GM12878 (cell line): Measurements from ENCODE around the gene ADAMTSL3. TPM values are rescaled to one million over a fixed set of nuclear protein-coding genes. Genes with fewer than 3 reads are reported as not detected.

Source experiments
- ATAC-seq: fragments of 200-7000 bp; cut with Tn5 transposase; 3 replicates; pipeline ENCODE4 v1.9.1; 2020; ENCODE audit warnings: mild to moderate bottlenecking, moderate library complexity
- BruUV-seq: library from RNA; stranded (reverse); fragments of 400-500 nt; replicated peaks from 2 replicates; lab custom pipeline; 2021; lab: Mats Ljungman, UMichigan
- CTCF ChIA-PET: fragments of 300-600 bp; sonication (Branson Sonifier 250); formaldehyde crosslinking; extraction: SDS; loops from one replicate; lab custom pipeline; 2021; ENCODE audit warnings: inconsistent platforms; lab: Yijun Ruan, JAX
- POLR2A ChIA-PET: fragments of 350-600 bp; formaldehyde crosslinking; extraction: SDS; loops from one replicate; lab custom pipeline; 2021; ENCODE audit warnings: inconsistent platforms; lab: Charles Lee
- RAD21 ChIA-PET: fragments of 300-600 bp; sonication (Branson Sonifier 250); formaldehyde crosslinking; loops from one replicate; lab custom pipeline; 2023; ENCODE audit warnings: antibody characterized with exemption; ENCODE audit not compliant: unreplicated experiment; lab: Charles Lee
- SMC1A ChIA-PET: fragments of 300-600 bp; sonication (Branson Sonifier 250); formaldehyde crosslinking; loops from one replicate; lab custom pipeline; 2023; ENCODE audit not compliant: unreplicated experiment, uncharacterized antibody; lab: Charles Lee
- DNase-seq: peaks from one replicate; pipeline ENCODE4 v3.0.0-alpha.2; 2011; ENCODE audit warnings: low read depth, low spot score
- FAIRE-seq: peaks from 3 replicates; lab custom pipeline; 2011; peaks lifted over from hg19 to GRCh38; lab: Jason Lieb, UNC
- H2AFZ ChIP-seq: 2 replicates; pipeline ENCODE4 v1.6.0; 2011; ENCODE audit warnings: low read depth, low read length, control low read depth; ENCODE audit not compliant: control insufficient read depth
- H3K27ac ChIP-seq: 2 replicates; pipeline ENCODE4 v1.5.1; 2011; ENCODE audit warnings: control low read depth; ENCODE audit not compliant: control insufficient read depth, insufficient read depth
- H3K27me3 ChIP-seq, 2 experiments: replicated peaks in 1 of 2; 2 replicates each; pipeline versions ENCODE4 v1.6.0 to v1.6.1; 2011; ENCODE audit warnings: low read length in 1 of 2; ENCODE audit not compliant: control insufficient read depth in 2 of 2, insufficient read depth in 2 of 2
- H3K36me3 ChIP-seq, 2 experiments: 2 replicates each; pipeline ENCODE4 v1.5.1; 2011; ENCODE audit warnings: low read length in 1 of 2; ENCODE audit not compliant: control insufficient read depth in 2 of 2, insufficient read depth in 2 of 2
- H3K4me1 ChIP-seq: 2 replicates; pipeline ENCODE4 v1.6.1; 2011; ENCODE audit warnings: mild to moderate bottlenecking, low read length, moderate library complexity, mixed read lengths; ENCODE audit not compliant: control insufficient read depth, insufficient read depth
- H3K4me2 ChIP-seq: 2 replicates; pipeline ENCODE4 v1.6.0; 2011; ENCODE audit warnings: control low read depth; ENCODE audit not compliant: control insufficient read depth, insufficient read depth
- H3K4me3 ChIP-seq: fragments of 200-600 bp; sonication (generic); 2 replicates; pipeline ENCODE4 v1.5.1; 2016
- H3K79me2 ChIP-seq: 2 replicates; pipeline ENCODE4 v1.6.0; 2011; ENCODE audit warnings: low read length; ENCODE audit not compliant: control insufficient read depth, insufficient read depth
- H3K9ac ChIP-seq: 2 replicates; pipeline ENCODE4 v1.8.0; 2011; ENCODE audit warnings: low read length, control low read depth, mixed read lengths; ENCODE audit not compliant: control insufficient read depth, insufficient read depth
- H3K9me3 ChIP-seq: replicated peaks from 3 replicates; pipeline ENCODE4 v1.5.1; 2011; ENCODE audit warnings: mild to moderate bottlenecking, low read length; ENCODE audit not compliant: control insufficient read depth, insufficient read depth
- H4K20me1 ChIP-seq: 2 replicates; pipeline ENCODE4 v1.6.0; 2011; ENCODE audit not compliant: control insufficient read depth, insufficient read depth
- DPF2 ChIP-seq: fragments of 450-650 bp; IDR thresholded peaks from 2 replicates; pipeline ENCODE4 v1.6.1; 2017; ENCODE audit warnings: mild to moderate bottlenecking
- FOXM1 ChIP-seq: IDR thresholded peaks from 2 replicates; pipeline ENCODE4 v1.6.1; 2012; ENCODE audit warnings: low read depth, mild to moderate bottlenecking, inconsistent platforms, low read length, moderate library complexity
- HDAC6 ChIP-seq: fragments of 200-600 bp; sonication (generic); IDR thresholded peaks from one replicate; pipeline ENCODE4 v1.8.0; 2017; ENCODE audit warnings: antibody characterized with exemption; ENCODE audit not compliant: unreplicated experiment
- MEF2B ChIP-seq: fragments of 450-650 bp; IDR thresholded peaks from 2 replicates; pipeline ENCODE4 v1.6.1; 2018; ENCODE audit warnings: mild to moderate bottlenecking, moderate library complexity; ENCODE audit not compliant: partially characterized antibody, poor library complexity, severe bottlenecking
- NRF1 ChIP-seq: conservative IDR thresholded peaks from 2 replicates; pipeline ENCODE4 v1.6.1; 2011; ENCODE audit warnings: mild to moderate bottlenecking, low read depth, low read length, improper control_type of control experiment
- RBBP5 ChIP-seq: fragments of 200-600 bp; sonication (generic); conservative IDR thresholded peaks from 2 replicates; pipeline ENCODE4 v1.6.1; 2016
- TCF12 ChIP-seq: IDR thresholded peaks from 2 replicates; pipeline ENCODE4 v1.6.1; 2011; ENCODE audit warnings: low read depth, mild to moderate bottlenecking, low read length
- ZBTB40 ChIP-seq: fragments of 450-650 bp; IDR thresholded peaks from 2 replicates; pipeline ENCODE4 v1.6.1; 2016; ENCODE audit warnings: mild to moderate bottlenecking, moderate library complexity, borderline replicate concordance
- whole genome bisulfite sequencing: methylation state at CpG from one replicate; pipeline ENCODE4 v1.1.6; 2016; ENCODE audit warnings: low lambda C conversion rate; ENCODE audit not compliant: insufficient replicate concordance, insufficient coverage; ENCODE audit errors: missing lambda C conversion rate; 5-methylcytosine and 5-hydroxymethylcytosine counted together
- in situ Hi-C: fragments of 300-500 bp; cut with MboI; formaldehyde crosslinking; loops from 9 replicates; pipeline ENCODE4 v1.14.3; 2018; ENCODE audit warnings: mixed read lengths
- intact Hi-C: fragments of 100-400 bp; cut with micrococcal nuclease; formaldehyde crosslinking; loops from one replicate; pipeline ENCODE4 v1.14.2; 2022; ENCODE audit not compliant: unreplicated experiment
- polyA plus RNA-seq, 11 experiments: library from polyadenylated mRNA; depleted of rRNA in 4 of 11; unstranded in 6 of 11; stranded (reverse) in 5 of 11; fragments of >200 nt; fragmentation: Nextera tagmentation in 4 of 11; fragmentation: Illumina TruSeq in 1 of 11; extraction: Ambion mirVana in 4 of 11; extraction: Trizol in 1 of 11; gene quantifications; 1 replicate in 1 of 11; 2 replicates in 10 of 11; pipeline versions ENCODE4 v1.2.1 to v1.2.3, GENCODE V29; 2011 to 2016; ENCODE audit warnings: inconsistent platforms in 2 of 11, missing spikeins in 2 of 11, low read depth in 1 of 11
- total RNA-seq, 4 experiments: library from RNA; depleted of rRNA in 3 of 4; stranded (reverse); fragments of >200 nt in 3 of 4; fragmentation: Illumina TruSeq in 1 of 4; extraction: Trizol in 1 of 4; gene quantifications; 2 replicates each; pipeline versions ENCODE4 v1.2.1 to v1.2.3, GENCODE V29; 2013 to 2021

The ADAMTSL3 gene
- total and polyA plus RNA-seq, 10 of the 15 experiments (the other 5 are each of a cell fraction or from before 2014, with no cell fraction given), result 0.01 to 0.28 (median 0.13) TPM

DNA sequence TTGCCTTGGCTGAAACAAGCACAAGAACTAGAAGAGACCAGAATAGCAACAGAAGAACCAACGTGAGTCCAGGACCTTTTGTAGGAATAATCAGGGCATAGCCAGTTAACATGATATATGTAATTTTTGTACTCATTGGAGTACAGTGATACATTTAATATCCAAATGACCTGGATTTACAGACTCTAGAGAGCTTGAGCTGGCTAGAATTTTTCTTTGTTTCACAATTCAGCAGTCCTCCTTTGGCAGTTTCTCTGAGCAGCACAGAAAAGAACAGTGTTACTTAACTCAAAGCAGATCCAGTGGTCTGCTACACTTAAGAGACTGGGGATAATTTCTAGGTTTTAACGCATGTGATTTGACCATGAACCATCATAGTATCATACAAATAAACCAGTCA is 245.7 kb downstream of the ADAMTSL3 start:
- no peaks in the 10 kb centered on the region for H3K4me1 ChIP-seq
- no TSS peak for BruUV-seq
- in situ Hi-C loops, result no loop called here
- ChIA-PET POLR2A (no interaction called here), RAD21 (no interaction called here), SMC1A (interaction anchor here (1.8 kb wide), 1 partner anchor 22 kb away, joined by 3 read pairs; no protein-coding TSS in a partner anchor), CTCF (no interaction called here)
- no peak overlapping the region for H2AFZ ChIP-seq
- no peaks in the 10 kb centered on the region for H3K27me3 ChIP-seq
- no peaks in the 10 kb centered on the region for H3K9me3 ChIP-seq
- no peak overlapping the region for H3K4me3 ChIP-seq
- H3K36me3 ChIP-seq, result no peaks in the 10 kb centered on the region
- H3K9ac ChIP-seq, result no peak overlapping the region
- ATAC-seq, result no peak
- no peaks in the 10 kb centered on the region for H4K20me1 ChIP-seq
- 91% methylated on average over 2 of the region's 2 CpGs for WGBS
- no peak overlapping the region for H3K4me2 ChIP-seq
- no peak overlapping the region for H3K27ac ChIP-seq
- H3K79me2 ChIP-seq, result no peaks in the 10 kb centered on the region
- no peak for FAIRE-seq
- intact Hi-C loops, result no loop called here
- TF ChIP-seq DPF2 (no peak), ZBTB40 (no peak), NRF1 (no peak), TCF12 (no peak), HDAC6 (no peak), RBBP5 (no peak), MEF2B (no peak), FOXM1 (no peak)
- DNase-seq, result no peak
